ENCODE data around the gene TRIM8. TPM values are rescaled to one million over a fixed set of nuclear protein-coding genes. Genes with fewer than 3 reads are reported as not detected.

The TRIM8 gene
- polyA plus RNA-seq, 3 donors = 39.4 to 183 (median 41.4) TPM

DNA sequence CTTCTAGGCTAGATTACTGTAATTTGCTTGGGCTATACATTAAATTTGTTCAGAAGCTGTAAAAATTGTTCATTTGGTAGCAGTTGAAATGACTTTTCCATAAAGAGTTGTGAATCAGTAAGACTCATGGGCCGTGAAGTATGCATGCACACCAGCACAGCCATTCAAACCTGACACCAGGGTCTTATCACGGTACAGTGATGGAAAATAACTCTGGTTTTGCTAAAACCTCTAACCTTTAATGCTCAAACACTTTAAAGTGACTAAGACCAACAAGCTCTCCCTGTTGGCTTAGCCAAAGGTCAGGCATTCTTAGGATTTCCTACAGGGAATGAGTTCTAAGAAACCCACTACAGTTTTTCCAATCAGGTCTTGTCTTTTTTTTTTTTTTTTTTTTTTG, 58.5 kb downstream of the TRIM8 start:
- Histone ChIP-seq H3K27ac (ENCODE audit: low read depth in 1 of 2, low read length in 2 of 2) (no peak overlapping the region), H3K27me3 (ENCODE audit: control insufficient read depth in 2 of 2, insufficient read depth in 2 of 2, low read length in 2 of 2) (no peaks in the 10 kb centered on the region), H3K4me1 (ENCODE audit: control insufficient read depth in 1 of 2, insufficient read depth in 2 of 2, low read length in 2 of 2) (peaks cover 0 to 6% of the 10 kb centered on the region in 2 donors), H3K9ac (ENCODE audit: insufficient read depth, low read length, poor library complexity, severe bottlenecking) (no peak overlapping the region), H3K4me2 (replicated peaks; ENCODE audit: extremely low read depth, low read length, poor library complexity, severe bottlenecking) (no peak overlapping the region), H3K36me3 (replicated peaks in 1 of 2; ENCODE audit: control insufficient read depth in 1 of 2, insufficient read depth in 2 of 2, low read length in 2 of 2) (peaks cover under 1 to 20% of the 10 kb centered on the region in 2 donors), H3K4me3 (replicated peaks in 1 of 3; ENCODE audit: low read depth in 2 of 3, low read length in 3 of 3) (no peak overlapping the region), H3K9me3 (replicated peaks in 1 of 2; ENCODE audit: control insufficient read depth in 1 of 2, insufficient read depth in 1 of 2, low read length in 2 of 2) (no peaks in the 10 kb centered on the region), H3K79me2 (ENCODE audit: insufficient read depth, low read length) (peaks cover 4% of the 10 kb centered on the region), H4K20me1 (ENCODE audit: insufficient read depth, low read length) (peaks cover 7% of the 10 kb centered on the region), H2AFZ (ENCODE audit: insufficient read depth, low read depth, low read length, poor library complexity, severe bottlenecking) (no peak overlapping the region)
- Mint-ChIP-seq H3K9me3 (peaks cover 0 to 2% (median 0%) of the 10 kb centered on the region in 7 donors), H3K27me3 (ENCODE audit: low read depth in 3 of 3) (no peaks in the 10 kb centered on the region), H3K36me3 (peaks cover 26 to 28% of the 10 kb centered on the region in 2 donors), H3K4me3 (no peak overlapping the region), H3K27ac (no peak overlapping the region), H3K4me1 (peaks cover 8% of the 10 kb centered on the region)
- intact Hi-C loops (cut with micrococcal nuclease) = no loop called here
- no peak for DNase-seq
- WGBS (ENCODE audit: insufficient coverage) = 100% methylated on average over 1 of the region's 2 CpGs
- TF ChIP-seq, protein P1, sequence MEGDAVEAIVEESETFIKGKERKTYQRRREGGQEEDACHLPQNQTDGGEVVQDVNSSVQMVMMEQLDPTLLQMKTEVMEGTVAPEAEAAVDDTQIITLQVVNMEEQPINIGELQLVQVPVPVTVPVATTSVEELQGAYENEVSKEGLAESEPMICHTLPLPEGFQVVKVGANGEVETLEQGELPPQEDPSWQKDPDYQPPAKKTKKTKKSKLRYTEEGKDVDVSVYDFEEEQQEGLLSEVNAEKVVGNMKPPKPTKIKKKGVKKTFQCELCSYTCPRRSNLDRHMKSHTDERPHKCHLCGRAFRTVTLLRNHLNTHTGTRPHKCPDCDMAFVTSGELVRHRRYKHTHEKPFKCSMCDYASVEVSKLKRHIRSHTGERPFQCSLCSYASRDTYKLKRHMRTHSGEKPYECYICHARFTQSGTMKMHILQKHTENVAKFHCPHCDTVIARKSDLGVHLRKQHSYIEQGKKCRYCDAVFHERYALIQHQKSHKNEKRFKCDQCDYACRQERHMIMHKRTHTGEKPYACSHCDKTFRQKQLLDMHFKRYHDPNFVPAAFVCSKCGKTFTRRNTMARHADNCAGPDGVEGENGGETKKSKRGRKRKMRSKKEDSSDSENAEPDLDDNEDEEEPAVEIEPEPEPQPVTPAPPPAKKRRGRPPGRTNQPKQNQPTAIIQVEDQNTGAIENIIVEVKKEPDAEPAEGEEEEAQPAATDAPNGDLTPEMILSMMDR (IDR thresholded peaks at IDR 0.05) = no peak

DNA sequence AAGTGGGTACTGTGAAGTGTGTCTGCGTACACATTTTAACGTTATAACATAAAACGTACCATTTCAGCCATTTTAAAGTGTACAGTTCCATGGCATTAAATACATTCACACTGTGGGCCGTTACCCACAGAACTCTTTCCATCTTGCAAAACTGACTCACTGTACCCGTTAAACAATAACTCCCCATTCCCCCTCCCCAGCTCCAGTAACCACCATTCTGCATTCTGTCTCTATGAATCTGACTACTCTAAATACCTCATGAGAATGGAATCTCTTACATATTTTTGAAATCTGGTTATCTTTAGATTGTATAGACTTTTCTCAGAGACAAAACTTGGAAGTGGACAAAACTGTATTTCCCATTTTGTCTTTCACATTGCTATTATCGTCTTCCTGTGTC, 60.6 kb downstream of the TRIM8 start:
- Mint-ChIP-seq H3K4me1 (peaks cover 8% of the 10 kb centered on the region), H3K9me3 (peaks cover 0 to 2% (median 0%) of the 10 kb centered on the region in 7 donors), H3K27ac (no peak overlapping the region), H3K27me3 (ENCODE audit: low read depth in 3 of 3) (no peaks in the 10 kb centered on the region), H3K36me3 (peaks cover 10 to 16% of the 10 kb centered on the region in 2 donors), H3K4me3 (no peak overlapping the region)
- 100% methylated on average over 4 of the region's 6 CpGs for WGBS (ENCODE audit: insufficient coverage)
- intact Hi-C loops (cut with micrococcal nuclease) = no loop called here
- H2AFZ ChIP-seq (ENCODE audit: insufficient read depth, low read depth, low read length, poor library complexity, severe bottlenecking) = no peak overlapping the region
- H3K4me1 ChIP-seq (ENCODE audit: control insufficient read depth in 1 of 2, insufficient read depth in 2 of 2, low read length in 2 of 2) = peaks cover 0 to 6% of the 10 kb centered on the region in 2 donors
- no peaks in the 10 kb centered on the region for H3K27me3 ChIP-seq (ENCODE audit: control insufficient read depth in 2 of 2, insufficient read depth in 2 of 2, low read length in 2 of 2)
- peaks cover 4% of the 10 kb centered on the region for H3K79me2 ChIP-seq (ENCODE audit: insufficient read depth, low read length)
- H3K4me2 ChIP-seq (replicated peaks; ENCODE audit: extremely low read depth, low read length, poor library complexity, severe bottlenecking) = no peak overlapping the region
- no peaks in the 10 kb centered on the region for H3K9me3 ChIP-seq (replicated peaks in 1 of 2; ENCODE audit: control insufficient read depth in 1 of 2, insufficient read depth in 1 of 2, low read length in 2 of 2)
- H4K20me1 ChIP-seq (ENCODE audit: insufficient read depth, low read length) = peaks cover 7% of the 10 kb centered on the region
- H3K9ac ChIP-seq (ENCODE audit: insufficient read depth, low read length, poor library complexity, severe bottlenecking) = no peak overlapping the region
- no peaks in the 10 kb centered on the region for H3K36me3 ChIP-seq (replicated peaks in 1 of 2; ENCODE audit: control insufficient read depth in 1 of 2, insufficient read depth in 2 of 2, low read length in 2 of 2)
- no peak for DNase-seq
- H3K27ac ChIP-seq (ENCODE audit: low read depth in 1 of 2, low read length in 2 of 2) = no peak overlapping the region
- TF ChIP-seq, protein P1 (IDR thresholded peaks at IDR 0.05) = no peak
- no peak overlapping the region for H3K4me3 ChIP-seq (replicated peaks in 1 of 3; ENCODE audit: low read depth in 2 of 3, low read length in 3 of 3)
